Neural cell (in vitro differentiated cells): ENCODE measurements around the gene SCN3B. TPM values are rescaled to one million over a fixed set of nuclear protein-coding genes. Genes with fewer than 3 reads are reported as not detected.
A peak's percentile ranks its signal among the peaks of the same experiment; 100 is the strongest.

Experiments used
- H2AFZ ChIP-seq: fragments of 200-600, 300-800 bp; sonication (generic), shearing (Covaris generic); 2 replicates; pipeline ENCODE4 v1.6.0; 2014; ENCODE audit warnings: low read depth, mild to moderate bottlenecking, antibody characterized with exemption, low read length, moderate library complexity
- H3F3A ChIP-seq: fragments of 200-600 bp; shearing (Covaris generic); 2 replicates; pipeline ENCODE4 v1.6.1; 2016; ENCODE audit warnings: mild to moderate bottlenecking, moderate library complexity, mixed read lengths, antibody characterized with exemption, low read length; ENCODE audit not compliant: insufficient read depth, poor library complexity, severe bottlenecking
- H3K27ac ChIP-seq: fragments of 200-600, 300-800 bp; sonication (generic), shearing (Covaris generic); 2 replicates; pipeline ENCODE4 v1.5.1; 2014; ENCODE audit warnings: mild to moderate bottlenecking, low read length, moderate library complexity
- H3K27me3 ChIP-seq: fragments of 300-800, 200-600 bp; sonication (generic), shearing (Covaris generic); 2 replicates; pipeline ENCODE4 v1.6.0; 2014; ENCODE audit warnings: mild to moderate bottlenecking, low read depth, low read length, moderate library complexity; ENCODE audit not compliant: insufficient read depth
- H3K36me3 ChIP-seq: fragments of 300-800, 200-600 bp; sonication (generic), shearing (Covaris generic); 2 replicates; pipeline ENCODE4 v1.5.1; 2014; ENCODE audit warnings: mild to moderate bottlenecking, antibody characterized with exemption, low read length, moderate library complexity; ENCODE audit not compliant: insufficient read depth
- H3K4me2 ChIP-seq: fragments of 300-800, 200-600 bp; sonication (generic), shearing (Covaris generic); 2 replicates; pipeline ENCODE4 v1.6.0; 2014; ENCODE audit warnings: mild to moderate bottlenecking, low read length
- H3K4me3 ChIP-seq: fragments of 300-800, 200-600 bp; sonication (generic), shearing (Covaris generic); 2 replicates; pipeline ENCODE4 v1.5.1; 2014; ENCODE audit warnings: mild to moderate bottlenecking, low read length, moderate library complexity
- H3K79me2 ChIP-seq: fragments of 200-600 bp; shearing (Covaris generic); replicated peaks from 2 replicates; pipeline ENCODE4 v1.6.0; 2014; ENCODE audit warnings: mild to moderate bottlenecking, low read length, moderate library complexity; ENCODE audit not compliant: insufficient read depth
- H3K9ac ChIP-seq: fragments of 300-800, 200-600 bp; sonication (generic), shearing (Covaris generic); 2 replicates; pipeline ENCODE4 v1.6.1; 2016; ENCODE audit warnings: mild to moderate bottlenecking, low read length, mixed read lengths
- H3K9me2 ChIP-seq: fragments of 200-600 bp; shearing (Covaris generic); 2 replicates; pipeline ENCODE4 v1.6.1; 2016; ENCODE audit warnings: mild to moderate bottlenecking, low read length, mixed read lengths; ENCODE audit not compliant: insufficient read depth
- H3K9me3 ChIP-seq: fragments of 200-600, 300-800 bp; sonication (generic), shearing (Covaris generic); 2 replicates; pipeline ENCODE4 v1.6.1; 2016; ENCODE audit warnings: mild to moderate bottlenecking, mixed run types, low read length, moderate library complexity, mixed read lengths
- H4K20me1 ChIP-seq: fragments of 200-600 bp; shearing (Covaris generic); 2 replicates; pipeline ENCODE4 v1.6.1; 2016; ENCODE audit warnings: mild to moderate bottlenecking, mixed run types; ENCODE audit not compliant: insufficient read depth
- EP300 ChIP-seq: fragments of 450-650 bp; conservative IDR thresholded peaks from 2 replicates; pipeline ENCODE4 v1.6.1; 2014; ENCODE audit warnings: antibody characterized with exemption, mild to moderate bottlenecking, moderate library complexity; ENCODE audit not compliant: poor library complexity, severe bottlenecking
- EZH2 ChIP-seq: fragments of 200-600, 300-800 bp; shearing (Covaris generic), sonication (generic); IDR thresholded peaks from 2 replicates; pipeline ENCODE4 v1.6.1; 2014; ENCODE audit warnings: antibody characterized with exemption, low read length, borderline replicate concordance, mild to moderate bottlenecking; ENCODE audit not compliant: insufficient read depth, poor library complexity, severe bottlenecking
- MXI1 ChIP-seq: fragments of 450-650 bp; conservative IDR thresholded peaks from 2 replicates; pipeline ENCODE4 v1.6.1; 2014; ENCODE audit warnings: antibody characterized with exemption, mild to moderate bottlenecking; ENCODE audit not compliant: poor library complexity, severe bottlenecking
- POLR2AphosphoS5 ChIP-seq: IDR thresholded peaks from 2 replicates; pipeline ENCODE4 v1.6.1; 2012
- RAD21 ChIP-seq: fragments of 450-650 bp; conservative IDR thresholded peaks from 2 replicates; pipeline ENCODE4 v1.6.1; 2014; ENCODE audit warnings: antibody characterized with exemption, mild to moderate bottlenecking, moderate library complexity
- REST ChIP-seq: IDR thresholded peaks from 2 replicates; pipeline ENCODE4 v1.6.1; 2012; ENCODE audit warnings: borderline replicate concordance
- SMC3 ChIP-seq: fragments of 450-650 bp; conservative IDR thresholded peaks from 2 replicates; pipeline ENCODE4 v1.6.1; 2014; ENCODE audit warnings: antibody characterized with exemption, mild to moderate bottlenecking, moderate library complexity; ENCODE audit not compliant: poor library complexity
- TAF1 ChIP-seq: IDR thresholded peaks from 2 replicates; pipeline ENCODE4 v1.6.1; 2012; ENCODE audit warnings: low read depth
- polyA plus RNA-seq: library from polyadenylated mRNA; depleted of rRNA; stranded (reverse); fragments of >200 nt; gene quantifications from 2 replicates; pipeline ENCODE4 v1.2.3, GENCODE V29; 2014

SCN3B gene
- polyA plus RNA-seq, 1 donor from 2014 or later, result 42.1 TPM

- Histone ChIP-seq H3K27me3 (no peaks in the 10 kb centered on the region), H4K20me1 (no peaks in the 10 kb centered on the region), H3K36me3 (no peaks in the 10 kb centered on the region), H3F3A (peaks cover 3% of the 10 kb centered on the region), H3K79me2 (no peaks in the 10 kb centered on the region), H3K9me2 (no peaks in the 10 kb centered on the region), H3K4me3 (peak overlapping the region; percentile 56), H3K27ac (peak overlapping the region; percentile 96), H3K4me2 (peak overlapping the region; percentile 81), H3K9ac (peak overlapping the region; percentile 68), H3K9me3 (no peaks in the 10 kb centered on the region), H2AFZ (peak overlapping the region; percentile 83)
- TF ChIP-seq SMC3 (peak; percentile 9), MXI1 (peak; percentile 18), REST (peak; percentile 45), EP300 (peak; percentile 34), EZH2 (no peak), TAF1 (no peak), POLR2AphosphoS5 (peak; percentile 67), RAD21 (peak; percentile 15)
Observed at GRCh38 chr11:123682696-123683410, 28.4 kb upstream of the SCN3B start.

GRCh38 chr11:123681030-123681429, 26.6 kb upstream of the SCN3B start:
- H3K9me2 ChIP-seq, result no peaks in the 10 kb centered on the region
- H3K9ac ChIP-seq, result no peak overlapping the region
- TF ChIP-seq RAD21, result no peak
- TF ChIP-seq POLR2AphosphoS5, result peak; percentile 15
- H3K27me3 ChIP-seq, result no peaks in the 10 kb centered on the region
- H3K4me3 ChIP-seq, result no peak overlapping the region
- no peak overlapping the region for H2AFZ ChIP-seq
- H3K79me2 ChIP-seq, result no peaks in the 10 kb centered on the region
- peak overlapping the region; percentile 53 for H3K27ac ChIP-seq
- no peak overlapping the region for H3K4me2 ChIP-seq
- no peaks in the 10 kb centered on the region for H3K9me3 ChIP-seq
- H3F3A ChIP-seq, result peaks cover 3% of the 10 kb centered on the region
- H4K20me1 ChIP-seq, result no peaks in the 10 kb centered on the region
- H3K36me3 ChIP-seq, result no peaks in the 10 kb centered on the region

GRCh38 chr11:123678246-123678645, 23.8 kb upstream of the SCN3B start:
- Histone ChIP-seq H3K4me3 (no peak overlapping the region), H3K9me2 (no peaks in the 10 kb centered on the region), H3K36me3 (no peaks in the 10 kb centered on the region), H4K20me1 (no peaks in the 10 kb centered on the region), H3F3A (peaks cover 3% of the 10 kb centered on the region), H3K79me2 (no peaks in the 10 kb centered on the region), H3K9ac (no peak overlapping the region), H3K9me3 (no peaks in the 10 kb centered on the region), H3K27me3 (no peaks in the 10 kb centered on the region), H3K4me2 (no peak overlapping the region), H2AFZ (no peak overlapping the region), H3K27ac (no peak overlapping the region)
- no peak for TF ChIP-seq REST
- TF ChIP-seq POLR2AphosphoS5, result no peak
